Measurements from ENCODE around the gene C1orf116. TPM values are rescaled to one million over a fixed set of nuclear protein-coding genes. Genes with fewer than 3 reads are reported as not detected.

The C1orf116 gene
- total RNA-seq, 3 donors from 2014 or later (not counting 1 experiment from before 2014, with no cell fraction given): 0.21 to 0.39 (median 0.30) TPM

DNA sequence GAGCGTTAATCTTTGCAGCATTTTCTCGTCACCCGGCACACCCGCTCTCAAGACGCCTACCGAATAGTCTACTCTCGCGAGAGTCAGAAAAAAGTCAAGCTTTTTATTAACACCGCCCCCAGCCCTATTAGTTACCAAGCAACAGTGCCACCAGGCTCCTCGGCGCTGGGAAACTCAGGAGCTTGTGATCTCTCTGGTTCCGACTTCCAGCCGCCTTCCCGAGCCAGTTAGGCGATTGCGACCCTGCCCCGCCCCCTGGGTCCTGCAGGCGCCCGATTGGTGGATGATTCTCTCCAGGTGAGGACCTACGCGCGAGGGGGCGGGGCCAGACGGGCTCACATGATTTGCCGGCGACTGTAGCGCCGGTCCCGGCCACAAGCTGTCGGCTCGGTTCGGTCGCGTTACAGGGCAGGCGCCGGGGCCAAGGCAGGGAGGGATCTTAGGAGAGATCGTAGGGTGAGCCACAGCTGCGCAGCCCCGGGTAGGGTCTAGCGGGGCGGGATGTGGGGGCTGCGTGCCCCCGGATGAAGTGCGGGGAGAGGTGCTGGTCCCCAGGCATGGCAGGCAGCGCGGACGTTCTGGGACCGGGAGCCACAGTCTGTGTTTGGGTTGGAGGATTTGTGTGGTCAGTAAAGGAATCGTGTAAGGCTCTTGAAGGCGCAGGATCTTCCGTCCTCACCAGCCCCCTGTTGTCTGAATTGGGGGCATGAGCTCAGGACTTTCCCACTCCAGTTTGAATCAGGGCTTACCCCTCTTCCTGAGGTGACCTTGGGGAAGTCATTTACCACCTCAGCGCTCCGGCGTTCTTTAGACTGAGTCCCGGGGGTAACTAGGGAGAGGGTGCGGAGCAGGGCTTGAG, 20.6 kb upstream of the C1orf116 start, which contains the start of gene PFKFB2:
Gene PFKFB2, plus strand, starts transcription at position 365 of the 859 bp plus-strand sequence. CDS start 1,443 bp downstream, outside the sequence.
- no peaks in the 10 kb centered on the region for H3K27me3 ChIP-seq (ENCODE audit: control insufficient read depth, insufficient read depth, low read length)
- Mint-ChIP-seq H3K4me1 (peaks cover 40 to 43% of the 10 kb centered on the region in 2 donors), H3K9me3 (no peaks in the 10 kb centered on the region), H3K27me3 (ENCODE audit: low read depth in 2 of 2) (no peaks in the 10 kb centered on the region), H3K36me3 (peaks cover 5% of the 10 kb centered on the region), H3K4me3 (peak within 1 kb of the TSS; percentile 100), H3K27ac (peak within 1 kb of the TSS; percentile 96 to 97)
- ATAC-seq (peak; percentile 83 to 93 (median 89)), DNase-seq (peak; percentile 91 to 95)
- TF ChIP-seq, protein P1, sequence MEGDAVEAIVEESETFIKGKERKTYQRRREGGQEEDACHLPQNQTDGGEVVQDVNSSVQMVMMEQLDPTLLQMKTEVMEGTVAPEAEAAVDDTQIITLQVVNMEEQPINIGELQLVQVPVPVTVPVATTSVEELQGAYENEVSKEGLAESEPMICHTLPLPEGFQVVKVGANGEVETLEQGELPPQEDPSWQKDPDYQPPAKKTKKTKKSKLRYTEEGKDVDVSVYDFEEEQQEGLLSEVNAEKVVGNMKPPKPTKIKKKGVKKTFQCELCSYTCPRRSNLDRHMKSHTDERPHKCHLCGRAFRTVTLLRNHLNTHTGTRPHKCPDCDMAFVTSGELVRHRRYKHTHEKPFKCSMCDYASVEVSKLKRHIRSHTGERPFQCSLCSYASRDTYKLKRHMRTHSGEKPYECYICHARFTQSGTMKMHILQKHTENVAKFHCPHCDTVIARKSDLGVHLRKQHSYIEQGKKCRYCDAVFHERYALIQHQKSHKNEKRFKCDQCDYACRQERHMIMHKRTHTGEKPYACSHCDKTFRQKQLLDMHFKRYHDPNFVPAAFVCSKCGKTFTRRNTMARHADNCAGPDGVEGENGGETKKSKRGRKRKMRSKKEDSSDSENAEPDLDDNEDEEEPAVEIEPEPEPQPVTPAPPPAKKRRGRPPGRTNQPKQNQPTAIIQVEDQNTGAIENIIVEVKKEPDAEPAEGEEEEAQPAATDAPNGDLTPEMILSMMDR (IDR thresholded peaks at IDR 0.05): no peak
- H3K4me3 ChIP-seq (ENCODE audit: low read length): peak within 1 kb of the TSS; percentile 60
- intact Hi-C loops (cut with micrococcal nuclease): loop anchor here (5.0 kb wide), 1 partner anchor 269 kb away; the partner anchor contains the start of gene CD55
- peaks cover 13% of the 10 kb centered on the region for H3K36me3 ChIP-seq (ENCODE audit: control insufficient read depth, insufficient read depth, low read length)
- 7% methylated on average over 56 of the region's 56 CpGs for WGBS (ENCODE audit: insufficient coverage)
- no peaks in the 10 kb centered on the region for H3K9me3 ChIP-seq (ENCODE audit: control insufficient read depth, insufficient read depth, low read length)
- H3K4me1 ChIP-seq (ENCODE audit: control insufficient read depth, insufficient read depth, low read length): peaks cover 25% of the 10 kb centered on the region
- peak within 1 kb of the TSS; percentile 67 for H3K27ac ChIP-seq (ENCODE audit: low read length)

DNA sequence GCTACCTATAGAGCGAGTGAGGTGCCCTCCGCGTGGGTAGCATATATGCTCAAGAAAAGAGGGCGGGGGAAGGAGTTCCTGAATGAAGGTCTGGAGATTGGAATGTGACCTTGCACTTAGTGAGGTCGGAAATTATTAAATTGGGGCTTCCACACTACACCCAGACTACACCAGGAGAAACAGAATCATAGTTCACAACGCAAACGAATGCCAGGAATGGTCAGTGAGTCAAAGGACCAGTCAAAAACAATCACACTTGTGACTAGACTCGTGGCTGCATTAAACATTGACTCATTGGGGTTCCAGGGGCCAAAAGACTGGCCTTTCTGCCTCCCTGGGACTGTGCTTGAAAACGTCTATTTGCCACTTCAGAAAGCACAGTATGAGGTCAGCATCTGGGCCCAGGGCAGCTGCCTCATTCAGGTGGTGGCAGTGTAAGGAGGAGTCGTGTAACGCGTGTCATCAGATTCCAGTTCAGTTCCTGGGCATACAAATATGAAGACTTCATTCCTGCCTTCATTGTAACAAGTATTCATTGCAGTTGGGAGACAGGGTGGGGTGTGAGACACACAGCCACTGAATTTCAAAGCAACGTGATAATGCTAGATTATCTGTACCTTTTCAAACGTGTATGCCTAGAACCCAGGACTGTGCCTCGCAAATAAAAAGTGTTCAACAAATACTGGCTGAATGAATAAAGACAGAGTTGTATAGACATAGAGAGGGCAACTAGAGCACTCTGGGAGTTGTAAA, 18.8 kb upstream of the C1orf116 start, which contains the start of gene YOD1:
Gene YOD1, minus strand, starts transcription at position 18 of the 753 bp plus-strand sequence. CDS start 178 bp downstream, outside the sequence.
- Mint-ChIP-seq H3K9me3 (no peaks in the 10 kb centered on the region), H3K27me3 (ENCODE audit: low read depth in 2 of 2) (no peaks in the 10 kb centered on the region), H3K4me3 (peak within 1 kb of the TSS; percentile 100), H3K27ac (peak within 1 kb of the TSS; percentile 96 to 99), H3K4me1 (peaks cover 44 to 47% of the 10 kb centered on the region in 2 donors), H3K36me3 (peaks cover 5% of the 10 kb centered on the region)
- TF ChIP-seq, protein P1 (IDR thresholded peaks at IDR 0.05): no peak
- H3K27me3 ChIP-seq (ENCODE audit: control insufficient read depth, insufficient read depth, low read length): no peaks in the 10 kb centered on the region
- WGBS (ENCODE audit: insufficient coverage): 69% methylated on average over 15 of the region's 15 CpGs
- no peaks in the 10 kb centered on the region for H3K9me3 ChIP-seq (ENCODE audit: control insufficient read depth, insufficient read depth, low read length)
- peak within 1 kb of the TSS; percentile 67 for H3K27ac ChIP-seq (ENCODE audit: low read length)
- peaks cover 29% of the 10 kb centered on the region for H3K36me3 ChIP-seq (ENCODE audit: control insufficient read depth, insufficient read depth, low read length)
- peak within 1 kb of the TSS; percentile 98 for H3K4me3 ChIP-seq (ENCODE audit: low read length)
- DNase-seq (no peak), ATAC-seq (no peak)
- peaks cover 25% of the 10 kb centered on the region for H3K4me1 ChIP-seq (ENCODE audit: control insufficient read depth, insufficient read depth, low read length)
- intact Hi-C loops (cut with micrococcal nuclease): loop anchor here (5.0 kb wide), 1 partner anchor 271 kb away; the partner anchor contains the start of gene CD55

DNA sequence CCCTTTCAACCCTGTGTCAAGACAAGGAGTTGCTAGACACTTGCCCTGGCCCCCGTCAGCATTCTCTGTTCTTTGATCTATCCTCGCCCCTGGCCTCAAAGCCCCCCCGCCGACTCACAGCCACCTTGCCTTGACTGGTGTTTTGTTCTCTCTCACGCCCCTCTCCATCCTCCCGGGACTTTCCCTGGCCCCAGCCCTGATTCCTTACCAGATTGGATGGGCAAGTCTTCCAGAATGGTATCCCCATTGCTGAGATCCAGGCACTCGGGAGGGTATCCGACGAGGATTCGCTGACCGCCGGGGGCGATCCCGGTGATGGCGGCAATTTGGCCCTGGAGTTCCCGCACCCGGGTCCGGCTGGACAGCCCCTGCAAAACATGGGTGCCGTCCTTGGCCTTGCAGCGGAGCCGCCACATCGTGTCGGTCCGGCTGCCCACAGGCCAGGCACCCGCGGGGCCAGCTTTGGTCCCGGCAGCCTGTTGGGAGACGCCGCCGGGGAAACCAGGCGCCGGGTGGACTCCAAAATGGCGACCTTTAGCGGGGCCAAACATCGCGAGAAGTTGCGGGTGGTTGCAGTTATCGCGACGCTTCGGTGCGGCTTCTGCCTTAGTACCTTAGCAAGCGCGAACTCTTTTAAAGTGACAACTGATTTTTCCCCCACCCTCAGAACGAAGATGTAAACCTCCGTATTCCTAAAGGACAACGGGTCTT, 18.1 kb upstream of the C1orf116 start:
- Mint-ChIP-seq H3K36me3 (peaks cover 5% of the 10 kb centered on the region), H3K4me3 (peak overlapping the region; percentile 100), H3K4me1 (peaks cover 51 to 52% of the 10 kb centered on the region in 2 donors), H3K9me3 (no peaks in the 10 kb centered on the region), H3K27me3 (ENCODE audit: low read depth in 2 of 2) (no peaks in the 10 kb centered on the region), H3K27ac (peak overlapping the region; percentile 96 to 99)
- Histone ChIP-seq H3K27me3 (ENCODE audit: control insufficient read depth, insufficient read depth, low read length) (no peaks in the 10 kb centered on the region), H3K4me3 (ENCODE audit: low read length) (peak overlapping the region; percentile 98), H3K36me3 (ENCODE audit: control insufficient read depth, insufficient read depth, low read length) (peaks cover 33% of the 10 kb centered on the region), H3K4me1 (ENCODE audit: control insufficient read depth, insufficient read depth, low read length) (peaks cover 25% of the 10 kb centered on the region), H3K27ac (ENCODE audit: low read length) (peak overlapping the region; percentile 67), H3K9me3 (ENCODE audit: control insufficient read depth, insufficient read depth, low read length) (no peaks in the 10 kb centered on the region)
- TF ChIP-seq, protein P1 (IDR thresholded peaks at IDR 0.05): no peak
- WGBS (ENCODE audit: insufficient coverage): under 1% methylated on average over 47 of the region's 47 CpGs
- ATAC-seq (peak; percentile 57 to 61 (median 59)), DNase-seq (peak; percentile 87 to 96)
- intact Hi-C loops (cut with micrococcal nuclease): loop anchor here (1.0 to 5.0 kb wide), 2 partner anchors 27 to 272 kb away; partner anchors contain the start of gene CD55

Measured in natural killer cell (primary cell).